ENCODE results near the gene FAM222B. TPM values are rescaled to one million over a fixed set of nuclear protein-coding genes. Genes with fewer than 3 reads are reported as not detected.

Gene FAM222B
- total RNA-seq, 4 donors from 2014 or later, result 12.1 to 20.7 (median 17.8) TPM

DNA sequence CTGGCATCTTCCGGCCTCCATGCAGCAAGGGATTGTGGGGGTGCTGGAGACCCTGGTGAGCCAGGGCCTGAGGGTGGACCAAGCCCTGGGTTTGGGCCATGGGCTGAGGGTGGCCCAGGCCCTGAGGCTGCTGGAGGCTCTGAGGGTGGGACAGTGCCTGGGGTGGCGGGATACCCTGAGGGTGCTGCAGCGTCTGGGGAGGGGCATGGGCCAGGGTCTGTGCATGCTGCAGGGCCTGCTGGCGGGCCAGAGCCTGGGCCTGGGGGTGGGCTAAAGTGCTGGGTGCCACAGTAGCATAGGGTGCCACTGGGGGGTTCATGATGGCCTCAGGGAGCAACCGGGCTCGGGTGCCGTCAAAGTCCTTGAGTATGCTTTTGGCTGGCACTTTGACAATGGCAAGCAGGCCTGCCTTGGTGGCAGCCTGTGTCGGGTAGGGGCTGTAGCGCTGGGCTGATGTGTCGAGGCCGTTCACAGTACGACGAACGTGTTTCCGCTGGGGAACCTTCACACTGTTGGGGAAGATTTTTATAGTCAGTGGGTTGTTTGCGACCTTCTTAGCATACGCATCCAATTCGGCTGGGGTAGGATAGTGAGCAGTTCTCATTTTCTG lies 83.2 kb downstream of the FAM222B start:
- H3K4me1 ChIP-seq, result peaks cover 13% of the 10 kb centered on the region
- H3K27ac ChIP-seq, result no peak overlapping the region
- H3K9me3 ChIP-seq, result no peaks in the 10 kb centered on the region
- DNase-seq (ENCODE audit: low spot score in 2 of 2), result peak in 1 of 2 donors; percentile 66
- peaks cover 38% of the 10 kb centered on the region for H3K36me3 ChIP-seq
- H3K27me3 ChIP-seq, result no peaks in the 10 kb centered on the region
- 91% methylated on average over 16 of the region's 18 CpGs for WGBS
- no peak for TF ChIP-seq EP300 (IDR thresholded peaks at IDR 0.05)
- TF ChIP-seq CTCF (IDR thresholded peaks at IDR 0.05), result no peak
- no peak for TF ChIP-seq POLR2AphosphoS5 (IDR thresholded peaks at IDR 0.05)
- TF ChIP-seq POLR2A (IDR thresholded peaks at IDR 0.05), result no peak
- no peak overlapping the region for H3K4me3 ChIP-seq

- Histone ChIP-seq H3K9me3 (no peaks in the 10 kb centered on the region), H3K27ac (no peak overlapping the region), H3K27me3 (no peaks in the 10 kb centered on the region), H3K4me1 (peaks cover 13% of the 10 kb centered on the region), H3K4me3 (no peak overlapping the region), H3K36me3 (peaks cover 38% of the 10 kb centered on the region)
- peak in 1 of 2 donors; percentile 59 for DNase-seq (ENCODE audit: low spot score in 2 of 2)
- WGBS, result 91% methylated on average over 24 of the region's 32 CpGs
- TF ChIP-seq POLR2A (IDR thresholded peaks at IDR 0.05) (no peak), CTCF (IDR thresholded peaks at IDR 0.05) (no peak), POLR2AphosphoS5 (IDR thresholded peaks at IDR 0.05) (no peak), EP300 (IDR thresholded peaks at IDR 0.05) (no peak)
Observed at GRCh38 chr17:28758411-28759121, 84.0 kb downstream of the FAM222B start.

- Histone ChIP-seq H3K4me3 (no peak overlapping the region), H3K9me3 (no peaks in the 10 kb centered on the region), H3K27me3 (no peaks in the 10 kb centered on the region), H3K36me3 (peaks cover 34% of the 10 kb centered on the region), H3K27ac (no peak overlapping the region), H3K4me1 (peaks cover 5% of the 10 kb centered on the region)
- DNase-seq (ENCODE audit: low spot score in 2 of 2), result no peak
- WGBS, result 60% methylated on average over 5 of the region's 5 CpGs
- no peak for TF ChIP-seq CTCF (IDR thresholded peaks at IDR 0.05)
- TF ChIP-seq EP300 (IDR thresholded peaks at IDR 0.05), result no peak
- TF ChIP-seq POLR2AphosphoS5 (IDR thresholded peaks at IDR 0.05), result no peak
- TF ChIP-seq POLR2A (IDR thresholded peaks at IDR 0.05), result no peak
Observed at GRCh38 chr17:28756049-28756804, 86.4 kb downstream of the FAM222B start.

DNA sequence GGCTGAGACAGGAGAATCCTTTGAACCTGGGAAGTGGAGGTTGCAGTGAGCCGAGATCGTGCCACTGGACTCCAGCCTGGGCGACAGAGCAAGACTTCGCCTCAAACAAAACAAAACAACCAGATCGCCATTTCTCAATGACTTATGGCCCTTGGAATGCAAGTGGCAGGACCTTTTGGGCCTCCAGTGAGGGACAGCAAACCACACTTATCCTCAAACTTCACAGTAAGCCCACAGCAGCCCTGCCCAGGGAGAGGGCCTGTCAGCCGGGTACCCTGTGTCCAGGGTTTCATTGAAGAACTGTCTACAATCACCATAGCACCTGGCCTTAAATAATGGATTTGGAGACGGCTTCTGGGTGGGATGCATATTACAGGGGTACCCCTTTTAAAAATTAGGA lies 87.1 kb downstream of the FAM222B start:
- no peak overlapping the region for H3K4me3 ChIP-seq
- 81% methylated on average over 7 of the region's 7 CpGs for WGBS
- DNase-seq (ENCODE audit: low spot score in 2 of 2), result no peak
- H3K36me3 ChIP-seq, result peaks cover 34% of the 10 kb centered on the region
- H3K9me3 ChIP-seq, result no peaks in the 10 kb centered on the region
- H3K4me1 ChIP-seq, result peaks cover 2% of the 10 kb centered on the region
- H3K27ac ChIP-seq, result no peak overlapping the region
- no peaks in the 10 kb centered on the region for H3K27me3 ChIP-seq
- no peak for TF ChIP-seq EP300 (IDR thresholded peaks at IDR 0.05)
- TF ChIP-seq POLR2A (IDR thresholded peaks at IDR 0.05), result no peak
- no peak for TF ChIP-seq CTCF (IDR thresholded peaks at IDR 0.05)
- no peak for TF ChIP-seq POLR2AphosphoS5 (IDR thresholded peaks at IDR 0.05)

Data from suprapubic skin (tissue), 4 donors.